CD4-positive, alpha-beta memory T cell (primary cell): ENCODE results near the gene HAND1. TPM values are rescaled to one million over a fixed set of nuclear protein-coding genes. Genes with fewer than 3 reads are reported as not detected.

Experiments
- polyA plus RNA-seq, 2 donors: library from polyadenylated mRNA; unstranded; fragments of 300-500 nt; fragmentation: Illumina TruSeq; gene quantifications; one replicate each; pipeline ENCODE4 v1.2.3, GENCODE V29; 2021
- total RNA-seq, 2 experiments: library from RNA; stranded (reverse); gene quantifications; one replicate each; pipeline ENCODE4 v1.2.3, GENCODE V29; 2021

HAND1 gene
- total and polyA plus RNA-seq, 4 experiments from 2014 or later: not detected

Other genes starting within 250 kb of the HAND1 start
- 10 to 100 TPM; 36.9 to 47.5 TPM for gene SAP30L, start 32.2 kb downstream of the HAND1 start, total RNA-seq
- 10 to 100 TPM; 19.4 to 44.7 TPM for gene SAP30L, start 32.2 kb downstream of the HAND1 start, polyA plus RNA-seq